NB4 (cell line): ENCODE results near the gene FAM53A.

Source experiments
- CTCF ChIP-seq: IDR thresholded peaks from one replicate; pipeline ENCODE4 v1.5.1; 2012; ENCODE audit warnings: low read depth, low read length
- POLR2A ChIP-seq: IDR thresholded peaks from 2 replicates; pipeline ENCODE4 v1.6.1; 2011; ENCODE audit warnings: mild to moderate bottlenecking; ENCODE audit not compliant: insufficient read length; ENCODE audit errors: extremely low read depth

GRCh38 chr4:1722551-1723118 is 38.5 kb upstream of the FAM53A start:
- no peak for TF ChIP-seq CTCF
- TF ChIP-seq POLR2A: no peak
